ENCODE measurements around the gene ALS2CL. TPM values are rescaled to one million over a fixed set of nuclear protein-coding genes. Genes with fewer than 3 reads are reported as not detected.

ALS2CL gene
- total RNA-seq, 6 experiments from 2014 or later = 1.7 to 3.9 (median 2.4) TPM

- H3K36me3 Mint-ChIP-seq (ENCODE audit: low read depth) = no peaks in the 10 kb centered on the region
- TF ChIP-seq CTCF (IDR thresholded peaks at IDR 0.05) = no peak
- no peak overlapping the region for H3K27ac Mint-ChIP-seq
- H3K4me1 Mint-ChIP-seq (ENCODE audit: low read depth) = peaks cover 4% of the 10 kb centered on the region
- no peak for DNase-seq
- H3K4me3 Mint-ChIP-seq = no peak overlapping the region
- peaks cover 34% of the 10 kb centered on the region for H3K27me3 Mint-ChIP-seq (ENCODE audit: insufficient read depth)
- no peaks in the 10 kb centered on the region for H3K9me3 Mint-ChIP-seq
Measured at GRCh38 chr3:46711305-46711704, 17.8 kb upstream of the ALS2CL start.

GRCh38 chr3:46710671-46711295 is 17.3 kb upstream of the ALS2CL start:
- Mint-ChIP-seq H3K4me3 (no peak overlapping the region), H3K9me3 (no peaks in the 10 kb centered on the region), H3K36me3 (ENCODE audit: low read depth) (no peaks in the 10 kb centered on the region), H3K27ac (no peak overlapping the region), H3K27me3 (ENCODE audit: insufficient read depth) (peaks cover 30% of the 10 kb centered on the region), H3K4me1 (ENCODE audit: low read depth) (peaks cover 9% of the 10 kb centered on the region)
- DNase-seq = no peak
- TF ChIP-seq CTCF (IDR thresholded peaks at IDR 0.05) = no peak

- Mint-ChIP-seq H3K4me3 (no peak overlapping the region), H3K4me1 (ENCODE audit: low read depth) (peaks cover 11% of the 10 kb centered on the region), H3K27me3 (ENCODE audit: insufficient read depth) (peaks cover 27% of the 10 kb centered on the region), H3K36me3 (ENCODE audit: low read depth) (no peaks in the 10 kb centered on the region), H3K27ac (no peak overlapping the region), H3K9me3 (no peaks in the 10 kb centered on the region)
- DNase-seq = no peak
- no peak for TF ChIP-seq CTCF (IDR thresholded peaks at IDR 0.05)
Measured at GRCh38 chr3:46710229-46710628, 16.8 kb upstream of the ALS2CL start.

- H3K36me3 Mint-ChIP-seq (ENCODE audit: low read depth) = no peaks in the 10 kb centered on the region
- H3K4me3 Mint-ChIP-seq = no peak overlapping the region
- peaks cover 11% of the 10 kb centered on the region for H3K4me1 Mint-ChIP-seq (ENCODE audit: low read depth)
- no peak overlapping the region for H3K27ac Mint-ChIP-seq
- TF ChIP-seq CTCF (IDR thresholded peaks at IDR 0.05) = no peak
- DNase-seq = no peak
- no peaks in the 10 kb centered on the region for H3K9me3 Mint-ChIP-seq
- peaks cover 23% of the 10 kb centered on the region for H3K27me3 Mint-ChIP-seq (ENCODE audit: insufficient read depth)
Measured at GRCh38 chr3:46709721-46710120, 16.2 kb upstream of the ALS2CL start.

- no peak for TF ChIP-seq CTCF (IDR thresholded peaks at IDR 0.05)
- peaks cover 23% of the 10 kb centered on the region for H3K27me3 Mint-ChIP-seq (ENCODE audit: insufficient read depth)
- H3K9me3 Mint-ChIP-seq = no peaks in the 10 kb centered on the region
- no peak overlapping the region for H3K4me3 Mint-ChIP-seq
- H3K4me1 Mint-ChIP-seq (ENCODE audit: low read depth) = peaks cover 11% of the 10 kb centered on the region
- DNase-seq = no peak
- H3K36me3 Mint-ChIP-seq (ENCODE audit: low read depth) = no peaks in the 10 kb centered on the region
- H3K27ac Mint-ChIP-seq = no peak overlapping the region
Measured at GRCh38 chr3:46709157-46709654, 15.7 kb upstream of the ALS2CL start.

Data from HFFc6 (cell line).